Endodermal cell (in vitro differentiated cells): ENCODE results near the gene TRPV5. TPM values are rescaled to one million over a fixed set of nuclear protein-coding genes. Genes with fewer than 3 reads are reported as not detected.
"Not testable (repeated sequence)": the region's sequence is repeated elsewhere in the genome, so short reads cannot be mapped to it uniquely, and the experiment has no call there.

ENCODE experiments used
- DNase-seq: peaks from one replicate; pipeline ENCODE4 v3.0.0-alpha.2; 2017
- H3K27ac ChIP-seq: 2 replicates; pipeline ENCODE4 v1.5.1; 2013; ENCODE audit warnings: mild to moderate bottlenecking, low read depth, low read length, moderate library complexity
- H3K27me3 ChIP-seq: 2 replicates; pipeline ENCODE4 v1.6.1; 2013; ENCODE audit warnings: mild to moderate bottlenecking, low read length, moderate library complexity; ENCODE audit not compliant: insufficient read depth, control insufficient read depth, poor library complexity, severe bottlenecking
- H3K36me3 ChIP-seq: 2 replicates; pipeline ENCODE4 v1.7.0; 2013; ENCODE audit warnings: mild to moderate bottlenecking, low read length, moderate library complexity; ENCODE audit not compliant: control insufficient read depth, insufficient read depth
- H3K4me1 ChIP-seq: one replicate; pipeline ENCODE4 v1.7.0; 2013; ENCODE audit warnings: low read length; ENCODE audit not compliant: control insufficient read depth, insufficient read depth
- H3K4me3 ChIP-seq: 2 replicates; pipeline ENCODE4 v1.5.1; 2013; ENCODE audit warnings: mild to moderate bottlenecking, low read length, moderate library complexity
- H3K9ac ChIP-seq: 2 replicates; pipeline ENCODE4 v1.6.1; 2013; ENCODE audit warnings: mild to moderate bottlenecking, low read length, moderate library complexity; ENCODE audit not compliant: poor library complexity, severe bottlenecking; ENCODE audit errors: extremely low read depth
- H3K9me3 ChIP-seq: 2 replicates; pipeline ENCODE4 v1.6.1; 2013; ENCODE audit warnings: mild to moderate bottlenecking, low read length, moderate library complexity; ENCODE audit not compliant: control insufficient read depth
- H3K27ac Mint-ChIP-seq: 2 replicates; pipeline ENCODE4 v1.8.0; 2020; ENCODE audit warnings: mixed read lengths
- H3K27me3 Mint-ChIP-seq: 2 replicates; pipeline ENCODE4 v1.8.0; 2021; ENCODE audit warnings: mild to moderate bottlenecking, mixed read lengths; ENCODE audit not compliant: insufficient read depth
- H3K36me3 Mint-ChIP-seq: 2 replicates; pipeline ENCODE4 v1.8.0; 2020; ENCODE audit warnings: low read depth, mixed read lengths
- H3K4me1 Mint-ChIP-seq: 2 replicates; pipeline ENCODE4 v1.8.0; 2020; ENCODE audit warnings: mixed read lengths
- H3K4me3 Mint-ChIP-seq: 2 replicates; pipeline ENCODE4 v1.8.0; 2020; ENCODE audit warnings: mild to moderate bottlenecking, moderate library complexity, mixed read lengths
- H3K9me3 Mint-ChIP-seq: 2 replicates; pipeline ENCODE4 v1.8.0; 2020; ENCODE audit warnings: mild to moderate bottlenecking, mixed read lengths
- WGBS, 2 experiments: methylation state at CpG; one replicate each; pipeline versions ENCODE4 v1.1.5 to v1.1.7; 2013; ENCODE audit warnings: missing lambda C conversion rate in 2 of 2, mixed read lengths in 1 of 2; ENCODE audit not compliant: insufficient coverage in 1 of 2, insufficient read length in 1 of 2; 5-methylcytosine and 5-hydroxymethylcytosine counted together
- long read RNA-seq, 4 experiments: library from polyadenylated mRNA in 2 of 4; library from RNA in 1 of 4; library from capped mRNA in 1 of 4; stranded (forward) in 3 of 4; unstranded in 1 of 4; transcript quantifications; one replicate each; pipeline ENCODE4 v2.0.0, GENCODE V29; 2020 to 2021; ENCODE audit warnings: inconsistent platforms in 1 of 4
- polyA plus RNA-seq, 2 experiments: library from polyadenylated mRNA; stranded (reverse); fragments of 50-300 nt; gene quantifications; one replicate each; pipeline ENCODE4 v1.2.3, GENCODE V29; 2013
- total RNA-seq, 2 donors: library from RNA; stranded (reverse); fragmentation: NEBNext Ultra II Directional in 1 of 2; extraction: Animal tissue kit (Norgen Biotek cat#: 25700) in 1 of 2; gene quantifications; 2 replicates in 1 of 2; 3 replicates in 1 of 2; pipeline ENCODE4 v1.2.1, GENCODE V29; 2021
- TF ChIP-seq, protein P1 (sequence below): fragments of 200-600 bp; sonication (generic); conservative IDR thresholded peaks from 2 replicates; pipeline ENCODE4 v1.5.0; 2021; ENCODE audit warnings: antibody characterized with exemption, mild to moderate bottlenecking

The TRPV5 gene
- under 1 TPM; 0.15 to 0.22 TPM for total RNA-seq
- polyA plus RNA-seq (2013, experiment 1 of 2): not detected
- not detected for polyA plus RNA-seq (2013, experiment 2 of 2)
- long read RNA-seq, experiment 1: 0 reads
- long read RNA-seq, experiment 2: 0 reads
- long read RNA-seq, experiment 3: 0 reads
- long read RNA-seq, experiment 4: 0 reads

DNA sequence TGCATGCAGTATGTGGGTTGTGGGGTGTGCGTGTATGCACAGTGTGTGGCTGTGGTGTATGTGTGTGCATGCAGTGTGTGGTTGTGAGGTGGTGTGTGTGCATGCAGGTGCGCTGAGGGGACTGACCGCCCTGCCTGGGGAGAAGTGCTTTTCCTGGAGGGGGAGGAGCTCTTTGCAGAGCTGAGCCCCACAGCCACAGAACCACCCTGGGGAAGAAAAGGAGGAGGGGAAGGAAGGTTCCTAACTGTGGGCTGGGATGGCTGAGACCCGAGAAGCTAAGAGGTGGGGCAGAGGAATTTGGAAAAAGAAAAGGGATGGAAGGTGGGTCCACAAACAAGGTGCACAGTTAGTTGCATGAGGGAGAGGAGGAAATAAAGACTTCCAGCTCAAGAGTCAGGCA lies at the start of gene TRPV5:
Gene TRPV5 (minus strand): TSS at position 123 of the 400 bp plus-strand sequence. CDS start 287 bp downstream, outside the sequence.
- Mint-ChIP-seq H3K27ac (no peak within 1 kb of the TSS), H3K9me3 (no peaks in the 10 kb centered on the region), H3K4me1 (peaks cover 5% of the 10 kb centered on the region), H3K27me3 (peaks cover 11% of the 10 kb centered on the region), H3K4me3 (no peak within 1 kb of the TSS), H3K36me3 (no peaks in the 10 kb centered on the region)
- Histone ChIP-seq H3K27ac (no peak within 1 kb of the TSS), H3K4me3 (no peak within 1 kb of the TSS), H3K9ac (no peak within 1 kb of the TSS), H3K36me3 (no peaks in the 10 kb centered on the region), H3K9me3 (no peaks in the 10 kb centered on the region), H3K4me1 (no peaks in the 10 kb centered on the region), H3K27me3 (no peaks in the 10 kb centered on the region)
- no peak for DNase-seq
- WGBS, 2 experiments: 67 to 87% methylated on average over 1 to 4 of the region's 4 CpGs
- TF ChIP-seq, protein P1, sequence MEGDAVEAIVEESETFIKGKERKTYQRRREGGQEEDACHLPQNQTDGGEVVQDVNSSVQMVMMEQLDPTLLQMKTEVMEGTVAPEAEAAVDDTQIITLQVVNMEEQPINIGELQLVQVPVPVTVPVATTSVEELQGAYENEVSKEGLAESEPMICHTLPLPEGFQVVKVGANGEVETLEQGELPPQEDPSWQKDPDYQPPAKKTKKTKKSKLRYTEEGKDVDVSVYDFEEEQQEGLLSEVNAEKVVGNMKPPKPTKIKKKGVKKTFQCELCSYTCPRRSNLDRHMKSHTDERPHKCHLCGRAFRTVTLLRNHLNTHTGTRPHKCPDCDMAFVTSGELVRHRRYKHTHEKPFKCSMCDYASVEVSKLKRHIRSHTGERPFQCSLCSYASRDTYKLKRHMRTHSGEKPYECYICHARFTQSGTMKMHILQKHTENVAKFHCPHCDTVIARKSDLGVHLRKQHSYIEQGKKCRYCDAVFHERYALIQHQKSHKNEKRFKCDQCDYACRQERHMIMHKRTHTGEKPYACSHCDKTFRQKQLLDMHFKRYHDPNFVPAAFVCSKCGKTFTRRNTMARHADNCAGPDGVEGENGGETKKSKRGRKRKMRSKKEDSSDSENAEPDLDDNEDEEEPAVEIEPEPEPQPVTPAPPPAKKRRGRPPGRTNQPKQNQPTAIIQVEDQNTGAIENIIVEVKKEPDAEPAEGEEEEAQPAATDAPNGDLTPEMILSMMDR: no peak

- not testable (repeated sequence) for H3K4me1 ChIP-seq, H3K4me3 Mint-ChIP-seq, H3K9ac ChIP-seq, H3K4me1 Mint-ChIP-seq, H3K36me3 Mint-ChIP-seq, DNase-seq, H3K36me3 ChIP-seq, H3K27ac ChIP-seq, H3K27me3 ChIP-seq, H3K27ac Mint-ChIP-seq
- peaks cover 18% of the 10 kb centered on the region for H3K27me3 Mint-ChIP-seq
- WGBS, 2 experiments: 83 to 90% methylated on average over 2 to 4 of the region's 4 CpGs
- Histone ChIP-seq H3K4me3 (peak overlapping the region; percentile 54), H3K9me3 (peaks cover 43% of the 10 kb centered on the region)
- peaks cover 35% of the 10 kb centered on the region for H3K9me3 Mint-ChIP-seq
Measured at GRCh38 chr7:142978402-142978801, 44.9 kb upstream of the TRPV5 start.

- Mint-ChIP-seq H3K27me3 (peaks cover 7% of the 10 kb centered on the region), H3K4me1 (no peaks in the 10 kb centered on the region), H3K27ac (no peak overlapping the region), H3K4me3 (no peak overlapping the region), H3K36me3 (no peaks in the 10 kb centered on the region), H3K9me3 (peaks cover 44% of the 10 kb centered on the region)
- Histone ChIP-seq H3K4me3 (no peak overlapping the region), H3K9me3 (peaks cover 40% of the 10 kb centered on the region), H3K36me3 (no peaks in the 10 kb centered on the region), H3K9ac (no peak overlapping the region), H3K27me3 (no peaks in the 10 kb centered on the region), H3K27ac (no peak overlapping the region), H3K4me1 (no peaks in the 10 kb centered on the region)
- 96 to 100% methylated on average over 2 to 3 of the region's 3 CpGs for WGBS, 2 experiments
- TF ChIP-seq, protein P1: no peak
- no peak for DNase-seq
Measured at GRCh38 chr7:142974626-142975025, 41.1 kb upstream of the TRPV5 start.

- Histone ChIP-seq H3K27me3 (no peaks in the 10 kb centered on the region), H3K27ac (no peak overlapping the region), H3K9me3 (peaks cover 7% of the 10 kb centered on the region), H3K4me3 (no peak overlapping the region), H3K36me3 (no peaks in the 10 kb centered on the region), H3K4me1 (no peaks in the 10 kb centered on the region), H3K9ac (no peak overlapping the region)
- 87 to 100% methylated on average over 3 to 4 of the region's 4 CpGs for WGBS, 2 experiments
- Mint-ChIP-seq H3K27me3 (peaks cover 5% of the 10 kb centered on the region), H3K36me3 (no peaks in the 10 kb centered on the region), H3K4me1 (peaks cover 14% of the 10 kb centered on the region), H3K4me3 (no peak overlapping the region), H3K9me3 (peaks cover 20% of the 10 kb centered on the region), H3K27ac (no peak overlapping the region)
- TF ChIP-seq, protein P1: no peak
- no peak for DNase-seq
Measured at GRCh38 chr7:142969183-142969582, 35.6 kb upstream of the TRPV5 start.
